GM23338 (cell line): ENCODE data around the gene KRTAP1-4.

ENCODE experiments used
- CTCF ChIP-seq, 2 experiments: fragments of 200-600 bp in 1 of 2; sonication (generic) in 1 of 2; conservative IDR thresholded peaks; 2 replicates each; pipeline versions ENCODE4 v1.5.1 to v1.6.1; 2016 to 2017; ENCODE audit warnings: antibody characterized with exemption in 2 of 2, low read depth in 2 of 2, mild to moderate bottlenecking in 2 of 2, moderate library complexity in 1 of 2
- EZH2phosphoT487 ChIP-seq: fragments of 200-600 bp; sonication (generic); IDR thresholded peaks from one replicate; pipeline ENCODE4 v1.8.1; 2018; ENCODE audit warnings: antibody characterized with exemption; ENCODE audit not compliant: unreplicated experiment
- JUNB ChIP-seq: IDR thresholded peaks from one replicate; pipeline ENCODE4 v1.6.1; 2016; ENCODE audit warnings: antibody characterized with exemption; ENCODE audit not compliant: unreplicated experiment
- POLR2AphosphoS5 ChIP-seq: IDR thresholded peaks from 2 replicates; pipeline ENCODE4 v1.6.1; 2016; ENCODE audit warnings: antibody characterized with exemption, low read depth
- REST ChIP-seq: IDR thresholded peaks from one replicate; pipeline ENCODE4 v1.6.1; 2018; ENCODE audit warnings: antibody characterized with exemption; ENCODE audit not compliant: unreplicated experiment
- ZNF114 ChIP-seq: fragments of 250-450 bp; sonication (Bioruptor Pico); IDR thresholded peaks from 2 replicates; pipeline ENCODE4 v1.5.0; 2020; ENCODE audit warnings: mild to moderate bottlenecking, moderate library complexity

DNA sequence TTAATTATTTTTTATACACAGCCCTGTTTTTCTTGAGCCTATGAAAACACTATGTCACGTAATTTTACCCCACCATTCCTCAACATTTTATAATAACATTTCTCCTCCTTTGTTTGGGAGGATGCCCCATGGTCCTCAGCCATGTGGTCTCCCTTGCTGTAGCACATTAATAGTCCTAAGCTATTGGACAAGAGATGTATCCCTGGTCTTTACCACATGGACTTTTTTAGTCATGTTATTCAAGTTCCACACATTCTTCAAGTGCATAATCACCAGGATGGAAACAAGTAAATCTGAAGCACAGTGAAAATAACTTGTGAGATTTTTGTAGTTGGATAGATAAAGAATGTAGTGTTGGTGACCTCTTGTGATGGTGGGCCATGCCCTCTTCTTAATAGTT is 32.0 kb upstream of the KRTAP1-4 start:
- TF ChIP-seq CTCF (conservative IDR thresholded peaks at IDR 0.05; ENCODE audit: low read depth in 2 of 2) (no peak), POLR2AphosphoS5 (no peak), EZH2phosphoT487 (no peak), ZNF114 (CRISPR knock-in tag) (no peak), JUNB (no peak), REST (no peak)
